Left lobe of liver (tissue), 2 donors: ENCODE measurements around the gene MYL10. TPM values are rescaled to one million over a fixed set of nuclear protein-coding genes. Genes with fewer than 3 reads are reported as not detected.

Experiments
- ATAC-seq: fragments of 200-7000 bp; cut with Tn5 transposase; one replicate; pipeline ENCODE4 v1.9.1; 2020; ENCODE audit warnings: mild to moderate bottlenecking, moderate library complexity
- DNase-seq: peaks from one replicate; pipeline ENCODE4 v3.0.0-alpha.2; 2020; ENCODE audit warnings: low spot score
- total RNA-seq: library from RNA; stranded (reverse); gene quantifications from one replicate; pipeline ENCODE4 v1.2.1, GENCODE V29; 2021
- donor health status: DM: no; HTN: no; CAD: no; lungs with moderate emphysema.
- donor health status: DM: no; HTN: yes; CAD: no.

Gene MYL10
- not detected for total RNA-seq

- ATAC-seq (no peak), DNase-seq (no peak)
Measured at GRCh38 chr7:101629171-101629570, at the start of gene MYL10. Gene MYL10, minus strand, starts transcription at chr7:101629296. Its CDS starts 178 bp downstream, at chr7:101629118.

- ATAC-seq (no peak), DNase-seq (no peak)
Measured at GRCh38 chr7:101678658-101679057, 49.6 kb upstream of the MYL10 start.

GRCh38 chr7:101677797-101678479 is 48.8 kb upstream of the MYL10 start:
- no peak for ATAC-seq

GRCh38 chr7:101677391-101677790 is 48.3 kb upstream of the MYL10 start:
- no peak for ATAC-seq
- no peak for DNase-seq

More at GRCh38 chr7:101677797-101678479, 48.8 kb upstream of the MYL10 start:
- no peak for DNase-seq

GRCh38 chr7:101676956-101677355 is 47.9 kb upstream of the MYL10 start:
- DNase-seq (no peak), ATAC-seq (no peak)

GRCh38 chr7:101676062-101676598 is 47.0 kb upstream of the MYL10 start:
- no peak for ATAC-seq
- DNase-seq: no peak

- no peak for ATAC-seq
- no peak for DNase-seq
Measured at GRCh38 chr7:101674439-101674838, 45.3 kb upstream of the MYL10 start.

- ATAC-seq (no peak), DNase-seq (no peak)
Measured at GRCh38 chr7:101673951-101674350, 44.9 kb upstream of the MYL10 start.

- no peak for ATAC-seq
- DNase-seq: no peak
Measured at GRCh38 chr7:101673315-101673714, 44.2 kb upstream of the MYL10 start.

- DNase-seq (no peak), ATAC-seq (no peak)
Measured at GRCh38 chr7:101671371-101672356, 42.6 kb upstream of the MYL10 start.

- no peak for DNase-seq
- ATAC-seq: no peak
Measured at GRCh38 chr7:101669307-101669706, 40.2 kb upstream of the MYL10 start.

GRCh38 chr7:101668726-101669125 is 39.6 kb upstream of the MYL10 start:
- no peak for ATAC-seq
- DNase-seq: no peak

GRCh38 chr7:101667920-101668319 is 38.8 kb upstream of the MYL10 start:
- DNase-seq: no peak
- no peak for ATAC-seq

GRCh38 chr7:101667399-101667798 is 38.3 kb upstream of the MYL10 start:
- ATAC-seq (no peak), DNase-seq (no peak)

- ATAC-seq (no peak), DNase-seq (no peak)
Measured at GRCh38 chr7:101666741-101667140, 37.6 kb upstream of the MYL10 start.

- ATAC-seq (no peak), DNase-seq (no peak)
Measured at GRCh38 chr7:101666293-101666692, 37.2 kb upstream of the MYL10 start.

GRCh38 chr7:101664893-101665471 is 35.9 kb upstream of the MYL10 start:
- DNase-seq: no peak
- ATAC-seq: no peak

- no peak for ATAC-seq
- no peak for DNase-seq
Measured at GRCh38 chr7:101664436-101664835, 35.3 kb upstream of the MYL10 start.

GRCh38 chr7:101663747-101664146 is 34.7 kb upstream of the MYL10 start:
- DNase-seq: no peak
- no peak for ATAC-seq

GRCh38 chr7:101662447-101662998 is 33.4 kb upstream of the MYL10 start:
- ATAC-seq: no peak
- no peak for DNase-seq

- DNase-seq: no peak
Measured at GRCh38 chr7:101659706-101660105, 30.6 kb upstream of the MYL10 start.

More at GRCh38 chr7:101659706-101660105, 30.6 kb upstream of the MYL10 start:
- no peak for ATAC-seq
